HG02610 (cell line): Measurements from ENCODE around the gene GGN.
"Not testable (repeated sequence)": the region's sequence is repeated elsewhere in the genome, so short reads cannot be mapped to it uniquely, and the experiment has no call there.

Experiments used
- ATAC-seq: cut with Tn5 transposase; IDR thresholded peaks from one replicate; pipeline ENCODE4 v1.9.1; 2021; ENCODE audit warnings: mild to moderate bottlenecking, moderate library complexity; ENCODE audit not compliant: unreplicated experiment

Gene GGN

GRCh38 chr19:38367041-38367440 lies 20.8 kb downstream of the GGN start:
- no peak for ATAC-seq

GRCh38 chr19:38362946-38363688 lies 24.7 kb downstream of the GGN start:
- not testable (repeated sequence) for ATAC-seq

- ATAC-seq: no peak
Measured at GRCh38 chr19:38362076-38362945, 25.5 kb downstream of the GGN start.

GRCh38 chr19:38361633-38362075 lies 26.2 kb downstream of the GGN start:
- ATAC-seq: peak; percentile 46

GRCh38 chr19:38360839-38361631 lies 26.8 kb downstream of the GGN start:
- no peak for ATAC-seq

GRCh38 chr19:38360351-38360750 lies 27.5 kb downstream of the GGN start:
- no peak for ATAC-seq

- ATAC-seq: no peak
Measured at GRCh38 chr19:38359242-38360021, 28.4 kb downstream of the GGN start.

- no peak for ATAC-seq
Measured at GRCh38 chr19:38358071-38358470, 29.8 kb downstream of the GGN start.

GRCh38 chr19:38355728-38356725 lies 31.8 kb downstream of the GGN start:
- ATAC-seq: no peak

- ATAC-seq: no peak
Measured at GRCh38 chr19:38352611-38353010, 35.2 kb downstream of the GGN start.

GRCh38 chr19:38351865-38352395 lies 35.9 kb downstream of the GGN start:
- no peak for ATAC-seq

GRCh38 chr19:38350883-38351282 lies 37.0 kb downstream of the GGN start:
- no peak for ATAC-seq

- ATAC-seq: no peak
Measured at GRCh38 chr19:38346837-38347236, 41.0 kb downstream of the GGN start.

GRCh38 chr19:38340927-38341326 lies 46.9 kb downstream of the GGN start:
- ATAC-seq: no peak

GRCh38 chr19:38339011-38339410 lies 48.8 kb downstream of the GGN start:
- ATAC-seq: not testable (repeated sequence)

- ATAC-seq: no peak
Measured at GRCh38 chr19:38337360-38337653, 50.5 kb downstream of the GGN start.

- peak; percentile 62 for ATAC-seq
Measured at GRCh38 chr19:38336638-38337359, 51.0 kb downstream of the GGN start.

- ATAC-seq: peak; percentile 72
Measured at GRCh38 chr19:38335949-38336637, 51.7 kb downstream of the GGN start.
